ENCODE measurements around the gene GPA33.

DNA sequence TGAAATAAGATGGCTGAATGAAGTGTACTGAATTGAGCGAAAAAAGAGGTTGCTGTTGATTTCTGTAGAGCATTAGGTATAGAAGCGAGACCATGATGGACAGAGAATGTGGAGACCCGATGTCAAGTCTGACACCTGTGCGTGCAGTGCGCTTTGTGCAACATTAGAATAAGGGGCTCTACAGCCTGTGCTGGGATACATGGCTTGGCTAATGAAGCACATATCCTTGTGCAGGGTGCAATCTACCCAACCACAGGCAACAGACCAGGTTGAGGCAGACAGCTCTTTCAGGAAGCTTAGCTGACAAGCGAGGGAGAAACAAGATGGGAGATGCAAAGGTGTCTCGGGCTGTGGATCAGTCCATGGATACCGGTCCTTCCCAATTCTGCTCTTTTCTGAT lies 18.9 kb downstream of the GPA33 start:
- TF ChIP-seq, protein P1, sequence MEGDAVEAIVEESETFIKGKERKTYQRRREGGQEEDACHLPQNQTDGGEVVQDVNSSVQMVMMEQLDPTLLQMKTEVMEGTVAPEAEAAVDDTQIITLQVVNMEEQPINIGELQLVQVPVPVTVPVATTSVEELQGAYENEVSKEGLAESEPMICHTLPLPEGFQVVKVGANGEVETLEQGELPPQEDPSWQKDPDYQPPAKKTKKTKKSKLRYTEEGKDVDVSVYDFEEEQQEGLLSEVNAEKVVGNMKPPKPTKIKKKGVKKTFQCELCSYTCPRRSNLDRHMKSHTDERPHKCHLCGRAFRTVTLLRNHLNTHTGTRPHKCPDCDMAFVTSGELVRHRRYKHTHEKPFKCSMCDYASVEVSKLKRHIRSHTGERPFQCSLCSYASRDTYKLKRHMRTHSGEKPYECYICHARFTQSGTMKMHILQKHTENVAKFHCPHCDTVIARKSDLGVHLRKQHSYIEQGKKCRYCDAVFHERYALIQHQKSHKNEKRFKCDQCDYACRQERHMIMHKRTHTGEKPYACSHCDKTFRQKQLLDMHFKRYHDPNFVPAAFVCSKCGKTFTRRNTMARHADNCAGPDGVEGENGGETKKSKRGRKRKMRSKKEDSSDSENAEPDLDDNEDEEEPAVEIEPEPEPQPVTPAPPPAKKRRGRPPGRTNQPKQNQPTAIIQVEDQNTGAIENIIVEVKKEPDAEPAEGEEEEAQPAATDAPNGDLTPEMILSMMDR (IDR thresholded peaks at IDR 0.05) = no peak
- no peak for TF ChIP-seq POLR2AphosphoS5 (IDR thresholded peaks at IDR 0.05)
